Sigmoid colon (tissue), 4 donors: ENCODE results near the gene POLD1.

Source experiments
- CTCF ChIP-seq, 4 experiments: fragments of 450-650 bp in 3 of 4; fragments of 200-600 bp in 1 of 4; IDR thresholded peaks; one replicate each; pipeline ENCODE4 v1.5.1; 2016 to 2019; ENCODE audit warnings: antibody characterized with exemption in 4 of 4, mild to moderate bottlenecking in 3 of 4, moderate library complexity in 2 of 4
- EP300 ChIP-seq, 4 donors: sonication (generic); formaldehyde crosslinking; IDR thresholded peaks; one replicate each; pipeline ENCODE4 v1.6.1; 2017; ENCODE audit warnings: antibody characterized with exemption in 4 of 4

- TF ChIP-seq CTCF (IDR thresholded peaks at IDR 0.05) (no peak), EP300 (IDR thresholded peaks at IDR 0.05) (no peak)
These were observed 67.0 kb downstream of the POLD1 start for GRCh38 chr19:50451223-50451534.
